Globus pallidus (tissue), 1 donor: Measurements from ENCODE around the gene PTPN11.
"Not testable (repeated sequence)": the region's sequence is repeated elsewhere in the genome, so short reads cannot be mapped to it uniquely, and the experiment has no call there.

Source experiments
- DNase-seq: peaks from one replicate; pipeline ENCODE4 v3.0.0-alpha.2; 2015; ENCODE audit warnings: low spot score

Gene PTPN11

DNA sequence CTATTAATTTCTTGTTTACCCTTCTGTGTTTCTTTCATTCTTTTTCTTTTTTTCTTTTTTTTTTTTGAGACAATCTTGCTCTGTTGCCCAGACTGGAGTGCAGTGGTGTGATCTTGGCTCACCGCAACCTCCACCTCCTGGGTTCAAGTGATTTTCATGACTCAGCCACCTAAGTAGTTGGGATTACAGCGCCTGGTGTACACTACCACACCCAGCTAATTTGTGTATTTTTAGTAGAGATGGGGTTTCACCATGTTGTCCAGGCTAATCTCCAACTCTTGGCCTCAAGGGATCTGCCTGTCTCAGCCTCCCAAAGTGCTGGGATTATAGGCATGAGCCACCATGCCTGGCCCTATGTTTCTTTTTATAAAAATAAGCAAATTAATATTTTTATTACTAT is 29.4 kb downstream of the PTPN11 start:
- DNase-seq, result not testable (repeated sequence)

DNA sequence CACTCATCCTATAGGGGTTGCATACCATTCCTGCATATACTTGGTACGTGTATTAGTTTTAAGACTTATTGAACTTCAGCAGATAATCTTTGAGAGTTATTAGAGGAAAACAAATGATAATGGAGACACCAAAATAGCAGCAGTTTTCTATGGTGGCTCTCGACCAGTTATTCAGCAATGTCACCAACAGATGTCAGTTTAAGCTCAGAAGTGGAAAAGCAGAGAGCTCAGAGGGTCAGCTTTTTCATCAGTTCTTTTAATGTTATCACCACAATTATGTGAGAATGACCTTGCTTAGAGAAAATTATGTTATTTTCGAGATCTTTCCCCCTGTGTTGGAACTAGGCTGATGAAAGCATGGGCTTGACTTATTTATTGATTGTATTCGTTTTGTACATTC is 32.0 kb downstream of the PTPN11 start:
- DNase-seq, result peak; percentile 58

DNA sequence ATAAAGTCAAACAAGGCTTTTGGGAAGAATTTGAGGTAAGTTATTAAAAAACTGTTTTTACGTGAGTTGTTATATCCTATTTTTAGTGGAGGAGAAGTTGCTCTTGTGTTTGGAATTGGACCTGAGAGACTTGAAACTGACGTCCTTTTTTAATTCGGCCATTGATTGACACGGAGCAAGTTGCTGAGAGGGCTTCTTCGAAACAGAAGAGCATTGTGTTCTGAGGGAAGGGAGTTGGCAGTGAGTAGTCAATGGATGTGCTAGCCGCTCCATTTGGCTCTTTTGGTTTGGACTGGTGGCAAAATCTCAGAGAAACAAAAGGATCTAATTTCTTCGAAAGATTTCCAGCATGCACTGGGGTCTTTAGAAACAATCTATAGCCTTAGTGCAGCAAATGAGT is 37.3 kb downstream of the PTPN11 start:
- peak; percentile 90 for DNase-seq

DNA sequence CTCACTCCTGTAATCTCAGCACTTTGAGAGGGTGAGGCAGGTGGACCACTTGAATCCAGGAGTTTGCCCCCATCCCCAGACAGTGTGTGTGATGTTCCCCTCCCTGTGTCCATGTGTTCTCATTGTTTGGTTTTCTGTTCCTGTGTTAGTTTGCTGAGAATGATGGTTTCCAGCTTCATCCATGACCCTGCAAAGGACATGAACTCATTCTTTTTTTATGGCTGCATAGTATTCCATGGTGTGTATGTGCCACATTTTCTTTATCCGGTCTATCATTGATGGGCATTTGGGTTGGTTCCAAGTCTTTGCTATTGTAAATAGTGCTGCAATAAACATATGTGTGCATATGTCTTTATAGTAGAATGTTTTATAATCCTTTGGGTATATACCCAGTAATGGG is 38.4 kb downstream of the PTPN11 start:
- DNase-seq, result not testable (repeated sequence)

DNA sequence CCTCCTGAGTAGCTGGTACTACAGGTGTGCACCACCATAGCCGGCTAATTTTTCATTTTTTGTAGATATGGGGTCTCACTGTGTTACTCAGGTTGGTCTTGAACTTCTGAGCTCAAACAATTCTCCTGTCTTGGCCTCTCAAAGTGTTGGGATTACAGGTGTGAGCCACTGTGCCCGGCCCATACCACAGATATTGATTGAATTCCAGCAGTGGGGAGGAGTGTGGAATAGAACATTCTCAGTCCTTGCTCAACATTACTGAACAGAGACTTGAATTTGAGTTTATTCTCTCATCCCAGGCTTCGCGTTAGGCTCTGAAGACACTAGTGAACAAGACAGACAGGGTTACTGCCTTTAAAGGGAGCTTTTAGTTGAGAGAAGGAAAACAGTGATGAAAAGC is 39.6 kb downstream of the PTPN11 start:
- no peak for DNase-seq

DNA sequence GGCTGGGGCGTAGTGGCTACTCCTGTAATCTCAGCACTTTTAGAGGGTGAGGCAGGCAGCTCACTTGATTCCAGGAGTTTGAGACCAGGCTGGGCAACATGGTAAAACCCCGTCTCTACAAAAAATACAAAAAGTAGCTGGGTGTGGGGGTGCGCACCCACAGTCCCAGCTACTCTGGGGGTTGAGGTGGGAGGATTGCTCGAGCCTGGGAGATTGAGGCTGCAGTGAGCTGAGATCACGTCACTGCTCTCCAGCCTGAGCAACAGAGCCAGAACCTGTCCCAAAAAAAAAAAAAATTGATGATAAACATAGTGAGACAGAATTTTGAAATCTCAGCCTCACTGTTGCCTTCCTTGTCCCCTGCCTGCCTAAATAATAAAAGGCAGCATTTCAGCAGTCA is 40.0 kb downstream of the PTPN11 start:
- DNase-seq, result no peak

DNA sequence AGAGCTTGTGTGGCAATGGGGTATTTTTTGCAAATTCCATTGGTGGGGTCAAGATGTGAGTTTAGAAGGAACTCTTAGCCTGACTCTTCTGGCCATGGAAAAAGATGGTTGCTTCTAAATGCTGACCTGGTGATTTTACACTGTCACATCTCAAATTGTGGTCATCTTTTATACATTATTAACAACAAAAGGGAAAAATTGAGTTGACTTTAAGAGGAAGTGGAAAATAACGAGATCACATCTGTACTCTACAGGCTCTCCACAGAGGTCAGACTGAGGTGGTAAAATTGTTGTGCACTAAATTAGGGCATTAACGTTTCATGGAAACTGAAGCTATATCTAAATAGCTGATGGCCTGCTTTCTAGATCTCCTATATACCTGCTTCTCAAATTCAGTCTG is 44.7 kb downstream of the PTPN11 start:
- DNase-seq, result no peak

DNA sequence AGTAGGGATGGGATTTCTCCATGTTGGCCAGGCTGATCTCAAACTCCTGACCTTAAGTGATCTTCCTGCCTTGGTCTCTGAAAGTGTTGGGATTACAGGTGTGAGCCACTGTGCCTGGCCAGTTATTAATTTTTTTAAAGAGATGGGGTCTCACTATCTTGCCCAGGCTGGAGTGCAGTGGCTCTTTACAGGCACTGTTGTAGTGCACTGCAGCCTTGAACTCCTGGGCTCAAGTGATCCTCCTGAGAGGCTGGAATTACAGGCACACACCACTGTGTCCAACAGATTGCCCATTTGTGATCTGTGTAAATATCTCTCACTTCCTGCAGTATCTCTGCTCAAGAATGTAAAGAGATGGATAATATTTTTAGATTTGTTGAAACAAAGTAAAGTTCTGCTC is 45.9 kb downstream of the PTPN11 start:
- no peak for DNase-seq

DNA sequence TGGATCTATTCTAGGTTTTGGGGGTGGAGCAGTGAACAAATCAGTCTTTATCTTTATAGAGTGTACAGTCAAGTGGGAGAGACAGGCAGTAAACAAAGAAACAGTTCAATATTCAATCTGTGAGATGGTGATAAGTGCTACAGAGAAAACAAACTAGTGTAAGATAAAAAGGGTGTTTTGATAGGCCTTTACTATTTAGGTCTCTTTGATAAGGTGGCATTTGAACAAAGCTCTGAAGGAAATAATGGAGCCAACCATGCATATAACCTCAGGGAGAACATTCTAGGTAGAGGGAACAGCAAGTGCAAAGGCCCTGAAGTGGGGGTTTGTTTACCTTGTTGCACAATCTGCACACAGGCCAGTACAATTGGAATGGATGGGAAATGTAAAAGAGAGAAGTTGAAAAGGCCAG is 47.3 kb downstream of the PTPN11 start:
- no peak for DNase-seq

DNA sequence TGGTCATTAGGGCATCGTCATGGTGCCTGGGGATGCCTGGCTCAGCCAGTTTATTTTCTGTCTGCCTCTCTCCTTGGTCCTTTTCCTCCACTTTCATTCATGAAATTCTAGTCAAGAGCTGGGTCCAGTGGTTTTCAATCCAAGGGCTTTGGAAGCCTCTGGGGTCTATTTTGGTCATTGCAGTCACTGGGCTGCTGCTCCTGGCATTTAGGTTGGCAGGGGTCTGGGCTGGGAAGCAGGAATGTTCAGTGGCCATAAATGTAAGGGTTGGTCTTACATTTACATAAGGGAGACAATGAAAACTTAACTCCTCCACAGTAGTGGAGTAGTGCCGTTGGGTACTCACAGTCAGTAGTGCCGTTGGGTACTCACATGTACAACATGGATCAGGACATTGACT is 48.1 kb downstream of the PTPN11 start:
- DNase-seq, result no peak

DNA sequence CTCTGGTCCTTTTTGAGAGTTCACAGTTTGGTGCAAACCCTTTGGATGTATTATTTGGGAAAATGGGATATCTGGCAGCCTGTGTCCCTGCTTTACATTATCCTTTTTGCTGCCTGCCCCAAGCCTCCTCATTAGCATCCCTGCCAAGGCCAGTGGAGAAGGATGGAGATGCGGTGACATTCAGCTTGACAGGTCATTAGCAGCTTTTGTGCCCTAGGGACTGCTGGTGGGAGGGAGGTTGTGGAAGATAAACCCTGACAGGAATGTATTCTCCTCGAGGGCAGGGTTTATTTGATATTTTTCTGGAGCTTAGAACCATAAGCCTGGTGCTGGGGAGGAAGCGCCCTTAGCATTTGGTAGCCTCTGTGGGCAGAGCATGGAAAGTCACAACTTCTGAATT is 49.3 kb downstream of the PTPN11 start:
- DNase-seq, result no peak

DNA sequence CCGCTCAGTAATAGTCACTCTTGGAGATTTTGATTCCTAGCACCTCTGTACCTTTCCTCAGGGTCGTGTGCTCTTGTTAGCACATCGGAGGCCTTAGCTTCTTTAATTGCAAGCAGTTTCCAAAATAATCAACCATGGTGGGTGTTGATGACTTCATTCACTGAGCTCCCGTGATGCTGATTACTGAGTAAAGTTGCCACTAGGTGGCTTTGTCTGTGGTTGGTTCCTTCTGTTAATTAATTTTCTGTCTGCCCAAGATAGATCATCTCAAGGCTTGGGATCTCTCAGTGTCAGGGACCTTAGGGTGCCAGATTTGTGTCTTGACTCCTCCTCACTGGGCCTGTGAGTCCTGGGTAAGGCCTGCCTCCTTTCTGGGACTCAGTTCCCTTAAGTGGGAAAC is 54.3 kb downstream of the PTPN11 start:
- no peak for DNase-seq

DNA sequence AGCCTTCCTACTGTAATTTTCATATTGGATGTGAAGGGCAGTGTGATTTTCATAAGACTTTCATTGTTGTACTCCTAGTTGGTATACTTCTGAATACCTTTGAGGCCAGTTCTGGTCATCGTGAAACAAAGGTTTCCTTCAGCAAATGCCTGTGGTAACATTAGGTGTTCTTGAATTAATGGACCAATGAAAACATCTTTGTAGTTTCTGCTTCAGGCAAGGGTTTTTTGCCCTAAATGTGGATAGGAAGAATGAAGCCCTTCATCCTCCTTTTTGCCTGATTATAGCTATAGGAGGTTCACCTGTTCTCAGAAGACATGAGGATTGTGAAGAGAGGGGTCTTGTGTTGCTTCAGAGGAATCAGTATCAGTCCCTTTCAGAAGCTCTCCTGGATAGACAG is 60.7 kb downstream of the PTPN11 start:
- DNase-seq, result no peak

DNA sequence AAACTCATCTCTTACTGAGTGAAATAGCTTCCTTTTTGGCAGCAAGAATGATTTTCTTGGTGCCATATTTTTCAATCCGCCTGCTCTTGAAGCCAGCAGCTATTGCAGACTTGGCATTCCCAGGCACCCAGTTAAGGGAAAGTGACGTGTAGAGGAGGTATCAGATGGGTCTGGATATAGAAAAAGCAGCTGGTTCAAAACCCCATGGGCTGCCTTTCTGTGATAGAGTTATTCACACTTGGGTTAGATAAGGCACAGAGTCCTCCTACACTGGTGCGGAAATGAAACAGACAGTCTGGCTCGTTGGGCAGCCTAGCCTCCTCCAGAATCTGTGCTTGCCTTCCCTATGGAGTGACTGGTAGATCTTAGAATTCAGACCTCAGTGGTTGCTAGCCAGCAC is 62.2 kb downstream of the PTPN11 start:
- DNase-seq, result no peak

DNA sequence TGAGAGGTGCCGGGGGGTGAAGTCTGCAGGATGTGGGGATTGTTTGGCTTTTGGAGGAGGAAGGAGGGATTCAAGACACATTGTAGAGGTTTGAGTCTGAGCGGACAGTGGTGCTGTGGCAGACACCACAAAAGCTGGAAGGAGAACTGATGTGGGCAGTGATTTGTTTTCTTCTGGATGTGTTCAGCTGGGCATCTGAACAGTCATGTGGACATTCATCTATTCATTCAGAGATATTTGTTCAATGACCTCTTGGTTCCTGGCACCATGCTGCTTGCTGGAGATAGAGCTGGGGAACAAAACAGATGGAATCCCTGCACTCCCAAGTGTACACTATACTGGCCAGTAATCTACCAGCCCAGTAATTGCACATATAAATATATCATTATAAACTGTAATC is 64.0 kb downstream of the PTPN11 start:
- DNase-seq, result peak; percentile 94

DNA sequence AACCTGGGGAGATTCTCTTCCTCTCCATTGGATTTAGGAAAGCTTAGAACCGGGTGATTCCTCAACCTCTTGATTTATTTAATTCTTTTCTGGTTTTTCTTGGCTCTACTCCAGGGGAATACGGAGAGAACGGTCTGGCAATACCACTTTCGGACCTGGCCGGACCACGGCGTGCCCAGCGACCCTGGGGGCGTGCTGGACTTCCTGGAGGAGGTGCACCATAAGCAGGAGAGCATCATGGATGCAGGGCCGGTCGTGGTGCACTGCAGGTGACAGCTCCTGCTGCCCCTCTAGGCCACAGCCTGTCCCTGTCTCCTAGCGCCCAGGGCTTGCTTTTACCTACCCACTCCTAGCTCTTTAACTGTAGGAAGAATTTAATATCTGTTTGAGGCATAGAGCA is 67.6 kb downstream of the PTPN11 start:
- no peak for DNase-seq

DNA sequence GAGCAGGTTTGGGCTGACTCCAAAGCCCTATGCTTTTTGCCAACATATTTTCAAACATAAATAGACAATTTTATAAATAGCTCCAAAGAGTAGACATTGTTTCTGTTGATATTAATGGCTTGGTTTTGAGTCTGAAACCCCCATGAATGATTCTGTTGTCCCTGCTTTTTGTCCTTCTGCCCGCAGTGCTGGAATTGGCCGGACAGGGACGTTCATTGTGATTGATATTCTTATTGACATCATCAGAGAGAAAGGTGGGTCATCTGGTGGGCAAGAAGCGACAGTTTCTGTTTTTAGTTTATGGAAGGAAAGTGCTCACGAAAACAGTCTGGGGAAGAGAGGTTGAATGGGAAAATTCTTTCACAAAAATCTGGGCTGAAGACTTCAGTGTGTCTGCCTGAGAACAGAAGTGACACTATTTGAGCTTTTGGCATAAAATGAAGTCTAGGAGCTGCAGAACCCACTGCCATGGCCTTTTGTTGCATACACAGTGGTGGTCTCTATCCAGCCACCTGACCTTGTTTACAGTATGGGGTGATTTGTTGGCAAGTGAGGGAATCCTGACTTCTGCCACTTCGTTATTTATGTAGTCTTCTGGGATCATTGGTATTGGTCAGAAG is 69.6 kb downstream of the PTPN11 start:
- DNase-seq, result peak; percentile 75

DNA sequence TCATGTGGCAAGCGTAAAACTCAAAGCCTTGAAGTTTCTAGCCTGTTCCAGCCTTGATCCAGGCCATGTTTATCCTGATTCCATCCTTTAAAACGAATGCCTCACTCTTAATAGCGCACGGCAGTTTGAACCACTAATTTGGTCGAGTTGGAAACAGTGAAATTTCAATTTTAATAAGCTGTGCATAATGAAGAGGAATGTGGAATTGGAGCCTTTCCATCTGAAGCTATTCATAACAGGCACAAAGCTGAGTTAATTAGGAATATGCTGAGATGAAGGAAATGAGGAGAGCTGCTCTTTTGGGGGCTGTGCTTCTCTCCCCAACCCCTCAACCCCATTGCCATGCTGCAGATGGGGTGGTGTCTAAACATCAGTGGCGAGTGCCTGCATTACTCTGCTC is 70.7 kb downstream of the PTPN11 start:
- DNase-seq, result no peak

DNA sequence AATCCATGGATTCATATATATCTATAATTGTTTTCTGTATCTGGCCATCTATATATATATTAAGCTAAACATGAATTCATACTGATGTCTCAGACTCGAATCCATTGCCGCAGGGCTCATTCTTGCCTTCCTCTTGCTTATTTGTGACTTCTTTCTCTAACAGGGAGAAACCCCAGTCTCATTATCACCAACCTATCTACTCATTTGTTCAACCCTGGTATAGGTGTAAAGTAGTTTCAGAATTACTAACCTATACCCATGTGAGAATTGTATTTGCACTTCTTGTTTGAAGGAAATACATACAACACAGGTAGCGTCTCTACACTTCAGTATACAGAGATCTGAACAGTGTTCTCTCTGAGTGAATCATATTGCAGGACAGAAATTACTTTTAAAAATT is 77.7 kb downstream of the PTPN11 start:
- no peak for DNase-seq

DNA sequence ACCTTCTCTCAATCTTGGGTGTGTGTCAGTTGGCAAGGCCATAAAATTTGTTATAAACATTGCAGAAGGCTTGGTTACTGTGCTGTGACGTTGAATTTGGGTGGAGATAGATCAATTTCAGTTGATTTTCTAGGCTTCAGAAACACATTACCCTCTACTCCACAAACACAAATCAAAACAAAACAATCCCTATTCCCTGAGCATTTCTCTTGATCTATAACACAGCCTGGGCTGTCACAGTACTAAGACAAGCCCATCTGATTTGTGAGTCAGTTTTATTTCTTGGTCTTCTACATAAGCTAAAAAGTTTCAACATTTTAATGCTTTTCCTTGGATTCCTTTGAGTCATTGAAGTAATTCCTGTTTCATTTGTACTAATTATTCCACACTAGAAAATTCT is 79.8 kb downstream of the PTPN11 start:
- DNase-seq, result no peak

DNA sequence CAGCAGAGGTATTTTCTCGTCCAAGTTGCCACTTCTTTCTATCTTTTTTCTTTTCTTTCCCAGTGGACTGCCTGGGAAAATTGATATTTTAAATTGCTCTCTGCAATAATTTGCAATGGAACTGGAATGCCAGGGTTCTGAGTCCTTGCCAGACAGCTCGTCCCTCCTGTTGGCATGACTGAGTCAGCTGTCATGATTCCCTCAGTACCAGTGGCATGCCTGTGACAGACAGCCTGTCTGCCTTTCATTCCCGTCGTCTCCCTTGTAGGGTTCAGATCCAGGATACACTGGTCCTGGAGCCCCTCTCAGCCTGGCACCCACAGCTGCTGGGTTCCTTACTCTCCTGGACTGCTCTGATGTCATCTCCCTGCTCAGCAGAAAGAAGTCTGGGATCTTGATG is 84.8 kb downstream of the PTPN11 start:
- DNase-seq, result no peak

DNA sequence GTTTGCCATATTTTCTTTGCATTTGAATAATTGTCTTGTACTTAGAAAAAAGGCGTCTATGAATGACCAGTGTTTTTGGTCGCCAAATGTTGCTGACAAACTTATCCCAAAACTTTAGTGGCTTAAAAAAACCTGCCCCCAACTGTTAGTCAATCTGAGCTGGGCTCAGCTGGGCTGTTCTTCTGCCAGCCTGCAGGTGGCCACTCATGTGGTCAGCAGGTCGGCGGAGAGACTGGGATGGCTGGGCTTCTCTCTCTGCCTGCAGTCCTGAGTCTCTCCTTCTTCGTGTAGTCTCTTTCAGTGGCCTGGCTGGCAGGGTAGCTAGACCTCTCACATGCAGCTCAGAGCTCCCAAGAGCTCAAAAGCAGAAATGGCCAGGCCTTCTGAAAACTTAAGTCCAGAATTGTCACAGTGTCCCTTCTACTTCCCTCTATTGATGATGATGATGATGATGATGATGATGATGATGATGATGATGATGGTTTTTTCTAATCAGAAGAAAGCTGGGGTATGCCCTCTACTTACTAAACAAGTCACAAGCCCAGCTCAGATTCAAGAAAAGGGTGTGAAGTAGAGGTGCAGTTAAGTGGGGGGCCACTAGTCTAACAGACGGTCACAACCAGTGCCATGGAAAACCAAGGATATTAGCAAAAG is 87.9 kb downstream of the PTPN11 start:
- DNase-seq, result no peak

DNA sequence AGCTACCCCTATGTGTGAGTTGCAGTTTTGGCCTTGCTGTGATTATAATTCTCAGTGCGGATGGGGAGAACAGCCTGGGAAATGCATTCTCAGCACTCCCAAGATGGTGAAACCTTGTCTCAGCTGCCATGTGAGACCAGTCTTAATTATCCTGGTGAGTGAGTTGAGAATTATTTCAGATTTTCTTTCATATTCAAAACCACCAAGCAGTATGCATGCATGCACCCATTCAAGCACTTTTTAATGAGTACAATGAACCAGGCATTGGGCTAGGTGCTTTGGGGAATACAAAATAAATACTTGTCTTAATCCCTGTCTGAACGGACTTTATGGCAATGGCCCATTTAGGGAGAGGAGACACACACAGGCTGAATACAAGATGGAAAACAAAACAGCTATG is 94.7 kb downstream of the PTPN11 start:
- DNase-seq, result no peak

DNA sequence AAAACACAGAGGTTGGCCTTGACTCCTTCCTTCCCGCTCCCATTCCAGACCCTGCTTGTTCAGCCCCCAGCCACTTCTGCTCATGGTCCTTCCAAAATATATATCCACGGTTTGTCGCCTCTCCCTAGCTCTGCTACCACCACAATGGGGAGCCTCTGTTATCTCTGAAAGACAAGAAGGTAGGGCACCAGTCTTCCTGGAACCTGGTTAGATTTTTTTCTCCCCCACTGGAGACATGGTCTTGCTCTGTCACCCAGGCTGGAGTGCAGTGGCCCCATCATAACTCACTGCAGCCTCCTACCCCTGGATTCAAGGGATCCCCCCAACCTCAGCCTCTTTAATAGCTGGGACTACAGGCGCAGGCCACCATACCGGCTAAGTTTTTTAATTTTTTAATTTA is 95.7 kb downstream of the PTPN11 start:
- no peak for DNase-seq
